GM19468 (cell line): Measurements from ENCODE around the gene ENTREP1.

ENCODE experiments used
- ATAC-seq: cut with Tn5 transposase; IDR thresholded peaks from one replicate; pipeline ENCODE4 v1.9.1; 2021; ENCODE audit warnings: mild to moderate bottlenecking, moderate library complexity, moderate number of reproducible peaks; ENCODE audit not compliant: unreplicated experiment; ENCODE audit errors: extremely low read depth

The ENTREP1 gene

DNA sequence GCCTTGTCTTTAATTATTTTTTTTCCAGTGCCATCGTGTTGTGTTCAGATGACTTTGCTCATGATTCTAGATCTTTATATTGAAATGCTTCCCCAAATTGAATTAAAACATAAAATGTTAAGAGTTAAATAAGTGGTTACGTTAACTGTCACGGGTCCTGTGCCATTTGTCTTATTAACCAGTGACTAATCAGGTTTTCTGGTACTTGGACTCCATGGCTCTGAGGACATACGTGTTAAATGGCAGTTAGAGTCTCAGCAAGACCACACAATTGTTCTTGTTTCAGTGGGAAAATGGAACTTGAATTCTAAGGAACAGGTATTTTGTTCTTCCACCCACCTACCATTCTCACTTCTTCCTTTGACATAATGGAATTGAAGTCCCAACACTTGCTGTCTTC is 32.8 kb downstream of the ENTREP1 start:
- no peak for ATAC-seq

DNA sequence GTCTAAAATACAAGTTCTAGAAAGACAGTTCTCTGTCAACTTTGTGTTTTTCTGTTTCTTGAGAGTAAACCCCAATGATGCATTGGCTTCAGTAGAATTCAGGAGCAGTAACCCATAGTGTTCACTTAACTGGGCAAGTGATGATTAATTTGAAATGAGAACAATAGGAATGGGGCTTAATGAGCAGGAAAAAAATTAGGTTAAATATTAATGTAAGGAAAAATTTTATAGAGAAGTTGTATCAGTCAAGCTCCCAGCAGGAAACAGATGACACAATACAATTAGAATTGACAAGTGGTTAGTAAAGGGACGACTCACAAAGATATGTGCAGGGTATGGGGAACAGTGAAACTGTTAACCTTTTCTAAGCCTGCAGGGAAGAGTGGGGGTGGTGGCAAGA is 38.2 kb downstream of the ENTREP1 start:
- no peak for ATAC-seq

DNA sequence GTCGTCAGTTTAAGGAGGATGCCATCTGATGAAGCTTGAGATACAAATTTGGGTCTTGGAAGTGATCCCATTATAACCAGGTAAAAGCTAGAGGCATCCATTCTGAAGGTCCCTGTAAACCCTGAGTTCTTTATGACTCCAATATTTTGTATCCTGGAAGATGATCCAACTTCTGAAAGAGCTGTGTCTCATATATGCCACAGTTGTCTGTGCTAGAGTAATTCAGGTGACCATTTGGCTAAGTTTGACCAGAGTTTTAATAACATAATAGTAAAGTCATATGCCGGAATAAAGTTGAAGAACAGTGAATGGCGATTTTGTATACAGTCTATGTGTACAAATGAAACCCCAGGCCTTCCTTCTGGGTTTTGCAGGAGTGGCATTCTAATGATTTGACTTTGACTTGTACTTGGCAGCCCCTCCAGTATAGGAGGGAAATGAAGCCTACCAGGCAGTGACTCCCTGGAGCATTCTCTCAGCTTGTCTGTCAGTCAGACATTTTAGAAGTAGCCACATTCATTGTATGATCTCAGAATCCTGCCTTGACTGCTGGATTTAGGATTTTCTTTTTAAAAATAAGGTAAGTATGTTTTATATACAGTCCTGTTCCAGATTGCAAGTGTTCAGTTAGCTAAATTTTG is 39.6 kb downstream of the ENTREP1 start:
- ATAC-seq = no peak

GRCh38 chr9:69370430-69370829 is 45.4 kb downstream of the ENTREP1 start:
- ATAC-seq = no peak

DNA sequence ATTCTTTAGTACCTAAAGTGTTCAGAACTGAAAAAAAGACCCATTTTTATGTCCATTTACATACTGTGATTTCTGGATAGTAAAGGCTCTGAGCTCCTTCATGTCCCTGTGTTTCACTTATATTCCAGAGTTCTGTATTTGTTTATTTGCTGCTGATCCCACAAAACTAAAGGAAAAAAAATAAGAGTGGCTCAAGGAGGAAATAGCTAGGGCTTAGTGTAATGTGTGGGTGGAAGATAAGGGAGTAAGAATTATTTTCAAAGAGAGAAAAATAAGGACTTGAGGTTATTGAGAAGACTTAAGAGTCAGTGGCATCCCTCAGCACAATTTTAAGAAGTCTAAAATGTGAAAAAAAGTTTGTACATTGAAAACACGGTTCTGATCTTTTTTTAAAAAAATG is 46.0 kb downstream of the ENTREP1 start:
- ATAC-seq = no peak

- ATAC-seq = no peak
Measured at GRCh38 chr9:69376651-69377050, 51.6 kb downstream of the ENTREP1 start.

DNA sequence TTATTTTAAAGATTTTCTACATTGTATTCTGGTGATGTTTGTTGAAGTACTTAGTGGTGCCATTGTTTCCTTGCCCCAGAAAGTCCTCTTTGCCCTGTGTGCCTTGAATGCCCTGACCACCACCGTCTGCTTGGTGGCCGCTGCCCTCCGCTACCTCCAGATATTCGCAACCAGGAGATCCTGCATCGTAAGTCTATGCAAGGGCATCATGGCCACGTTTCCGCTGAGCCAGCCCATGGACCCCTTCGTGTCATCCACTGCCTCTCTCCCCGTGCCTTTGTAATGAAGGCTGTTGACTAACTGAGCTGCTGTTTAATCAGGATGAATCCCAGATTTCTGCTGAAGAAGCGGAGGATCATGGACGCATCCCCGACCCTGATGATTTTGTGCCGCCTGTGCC is 52.3 kb downstream of the ENTREP1 start:
- no peak for ATAC-seq

GRCh38 chr9:69377981-69378380 is 53.0 kb downstream of the ENTREP1 start:
- no peak for ATAC-seq

- ATAC-seq = no peak
Measured at GRCh38 chr9:69379270-69379982, 54.4 kb downstream of the ENTREP1 start.

DNA sequence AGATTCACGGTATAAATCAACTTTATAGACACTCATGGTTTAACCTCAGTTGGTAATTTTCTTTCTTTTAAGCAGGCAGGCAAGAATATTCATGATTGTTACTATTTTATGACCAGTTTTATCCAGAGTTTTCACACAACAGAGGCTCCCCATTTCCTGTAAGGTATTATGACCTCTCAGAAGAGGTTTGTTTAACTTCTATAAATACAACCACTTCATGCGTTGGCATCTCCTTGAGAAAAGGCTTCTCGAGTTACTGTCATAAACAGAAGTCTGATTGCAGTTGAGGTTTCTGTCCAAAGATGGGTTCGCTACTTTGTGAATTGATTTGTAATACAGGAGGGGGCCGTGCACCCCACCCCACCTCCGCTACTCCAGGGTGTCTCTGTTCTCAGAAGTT is 55.3 kb downstream of the ENTREP1 start:
- ATAC-seq = no peak

GRCh38 chr9:69380811-69381210 is 55.8 kb downstream of the ENTREP1 start:
- no peak for ATAC-seq

- ATAC-seq = no peak
Measured at GRCh38 chr9:69382135-69382534, 57.1 kb downstream of the ENTREP1 start.

GRCh38 chr9:69385581-69386033 is 60.6 kb downstream of the ENTREP1 start:
- ATAC-seq = no peak

DNA sequence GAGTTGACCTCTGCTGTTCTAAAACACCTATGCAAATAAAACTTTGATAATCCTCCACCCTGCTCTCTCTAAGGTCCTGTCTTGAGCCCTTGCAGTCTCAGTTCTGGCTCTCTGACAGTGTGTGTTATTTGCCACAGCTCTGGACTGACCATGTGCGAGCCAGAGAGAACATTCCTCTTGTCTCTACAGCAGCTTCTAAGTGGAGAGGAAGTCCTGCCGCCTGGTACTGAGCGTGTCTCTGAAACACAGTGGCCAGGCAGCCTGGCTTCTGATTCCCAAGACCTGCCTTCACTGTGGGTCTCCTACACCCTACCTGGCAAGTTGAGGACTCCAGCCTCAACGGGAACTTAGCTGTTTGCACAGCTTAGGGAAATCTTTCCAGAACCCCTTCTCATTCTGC is 61.6 kb downstream of the ENTREP1 start:
- ATAC-seq = no peak

- no peak for ATAC-seq
Measured at GRCh38 chr9:69388596-69388995, 63.6 kb downstream of the ENTREP1 start.

- no peak for ATAC-seq
Measured at GRCh38 chr9:69389437-69389995, 64.5 kb downstream of the ENTREP1 start.

GRCh38 chr9:69391487-69391886 is 66.5 kb downstream of the ENTREP1 start:
- ATAC-seq = no peak

- ATAC-seq = no peak
Measured at GRCh38 chr9:69391946-69392345, 66.9 kb downstream of the ENTREP1 start.

DNA sequence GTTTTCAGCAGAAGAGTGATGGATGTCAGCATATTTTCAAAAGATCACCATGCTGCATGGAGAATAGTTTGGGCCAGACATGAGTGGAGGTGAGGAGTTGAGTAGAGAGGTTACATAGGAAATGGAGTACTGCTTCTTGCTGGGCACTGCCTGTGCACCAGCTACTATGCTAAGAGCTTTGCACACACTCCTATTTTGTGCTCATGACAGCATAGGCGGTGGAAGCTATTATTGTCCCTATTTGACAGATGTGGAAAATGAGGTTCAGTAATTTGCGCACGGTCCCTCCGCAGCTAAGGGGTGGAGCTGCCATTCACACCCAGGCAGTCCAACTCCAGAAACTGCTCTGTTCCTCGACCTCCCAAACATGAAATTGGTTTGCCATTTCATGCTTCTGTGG is 67.8 kb downstream of the ENTREP1 start:
- no peak for ATAC-seq

- ATAC-seq = no peak
Measured at GRCh38 chr9:69393425-69393824, 68.4 kb downstream of the ENTREP1 start.

DNA sequence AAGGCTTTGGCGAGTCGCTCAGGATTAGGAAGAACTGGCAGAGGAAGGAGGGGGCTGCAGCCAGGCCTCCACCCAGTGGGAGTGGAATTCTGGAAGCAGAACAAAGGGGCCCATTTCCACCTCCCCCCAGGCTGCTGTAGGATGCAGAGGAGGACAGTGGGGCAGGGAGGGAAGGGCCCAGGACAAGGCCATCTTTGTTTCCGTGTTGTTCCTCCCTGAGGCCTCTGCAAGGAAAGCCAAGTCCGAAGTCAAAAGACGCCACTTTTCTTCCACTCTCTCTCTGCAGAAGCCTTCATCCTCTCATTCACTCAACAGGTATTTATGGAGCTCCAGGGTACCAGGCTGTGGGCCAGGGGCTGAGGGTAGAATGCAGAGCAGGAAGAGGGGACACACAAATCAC is 70.7 kb downstream of the ENTREP1 start:
- no peak for ATAC-seq

DNA sequence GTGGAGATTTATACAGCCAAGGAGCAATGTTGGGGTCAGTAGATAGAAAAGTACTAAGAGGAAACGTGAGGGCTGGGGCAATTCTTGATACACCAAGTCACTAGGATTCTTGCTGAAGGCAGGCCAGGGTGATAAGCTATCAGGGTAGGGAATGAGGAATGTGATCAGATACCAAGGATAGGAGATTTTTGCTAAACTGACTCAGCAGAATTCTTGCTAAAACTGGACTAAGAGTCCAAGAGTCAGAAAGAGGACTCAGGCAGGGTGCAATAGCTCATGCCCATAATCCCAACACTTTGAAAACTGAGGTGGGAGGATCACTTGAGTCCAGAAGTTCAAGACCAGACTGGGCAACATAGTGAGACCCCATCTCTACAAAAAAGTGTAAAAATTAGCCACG is 71.7 kb downstream of the ENTREP1 start:
- no peak for ATAC-seq
